Vagina (tissue), 2 donors: ENCODE results near the gene AKR1E2.

Experiments used
- POLR2AphosphoS5 ChIP-seq, 2 donors: sonication (generic); formaldehyde crosslinking; IDR thresholded peaks; one replicate each; pipeline ENCODE4 v1.9.0; 2017; ENCODE audit warnings: antibody characterized with exemption in 2 of 2, mild to moderate bottlenecking in 2 of 2, low read depth in 1 of 2; ENCODE audit not compliant: insufficient read depth in 1 of 2
- TF ChIP-seq, protein P1 (sequence below), 3 experiments: fragments of 450-650 bp in 2 of 3; fragments of 200-600 bp in 1 of 3; sonication (generic) in 1 of 3; IDR thresholded peaks; one replicate each; pipeline ENCODE4 v1.5.1; 2017 to 2019; ENCODE audit warnings: antibody characterized with exemption in 3 of 3, mild to moderate bottlenecking in 2 of 3, moderate library complexity in 2 of 3

DNA sequence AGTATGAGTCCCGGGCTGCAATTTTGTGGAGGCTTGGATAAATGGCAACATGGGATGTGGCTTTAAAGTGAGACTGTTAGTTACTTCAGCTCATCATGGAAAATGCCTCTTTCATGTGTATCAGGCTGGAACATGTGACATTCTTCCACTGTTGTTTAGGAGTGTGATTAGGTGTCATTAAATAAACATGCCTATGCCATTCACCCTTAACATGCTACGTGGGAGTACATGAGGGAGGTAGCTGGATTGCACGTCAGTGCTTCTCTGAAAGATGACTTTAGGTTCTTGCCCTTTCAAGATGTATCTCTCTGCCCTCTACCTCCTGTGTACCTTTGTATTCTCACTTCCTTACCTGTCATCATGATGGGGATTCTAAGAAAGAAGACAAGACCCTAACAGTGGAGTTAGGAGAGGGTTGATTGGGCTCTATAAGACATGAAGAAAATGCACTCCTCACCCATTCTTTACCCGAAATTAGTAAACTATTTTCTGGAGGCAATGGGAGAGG lies 8.9 kb downstream of the AKR1E2 start:
- TF ChIP-seq, protein P1, sequence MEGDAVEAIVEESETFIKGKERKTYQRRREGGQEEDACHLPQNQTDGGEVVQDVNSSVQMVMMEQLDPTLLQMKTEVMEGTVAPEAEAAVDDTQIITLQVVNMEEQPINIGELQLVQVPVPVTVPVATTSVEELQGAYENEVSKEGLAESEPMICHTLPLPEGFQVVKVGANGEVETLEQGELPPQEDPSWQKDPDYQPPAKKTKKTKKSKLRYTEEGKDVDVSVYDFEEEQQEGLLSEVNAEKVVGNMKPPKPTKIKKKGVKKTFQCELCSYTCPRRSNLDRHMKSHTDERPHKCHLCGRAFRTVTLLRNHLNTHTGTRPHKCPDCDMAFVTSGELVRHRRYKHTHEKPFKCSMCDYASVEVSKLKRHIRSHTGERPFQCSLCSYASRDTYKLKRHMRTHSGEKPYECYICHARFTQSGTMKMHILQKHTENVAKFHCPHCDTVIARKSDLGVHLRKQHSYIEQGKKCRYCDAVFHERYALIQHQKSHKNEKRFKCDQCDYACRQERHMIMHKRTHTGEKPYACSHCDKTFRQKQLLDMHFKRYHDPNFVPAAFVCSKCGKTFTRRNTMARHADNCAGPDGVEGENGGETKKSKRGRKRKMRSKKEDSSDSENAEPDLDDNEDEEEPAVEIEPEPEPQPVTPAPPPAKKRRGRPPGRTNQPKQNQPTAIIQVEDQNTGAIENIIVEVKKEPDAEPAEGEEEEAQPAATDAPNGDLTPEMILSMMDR (IDR thresholded peaks at IDR 0.05) = no peak
- TF ChIP-seq POLR2AphosphoS5 (IDR thresholded peaks at IDR 0.05; ENCODE audit: insufficient read depth in 1 of 2, low read depth in 1 of 2) = no peak
